PC-3 (cell line): ENCODE results near the gene AKR7A2. TPM values are rescaled to one million over a fixed set of nuclear protein-coding genes. Genes with fewer than 3 reads are reported as not detected.

Experiments
- ATAC-seq: fragments of 200-7000 bp; cut with Tn5 transposase; 2 replicates; pipeline ENCODE4 v1.9.1; 2020; ENCODE audit warnings: mild to moderate bottlenecking, moderate library complexity
- BruUV-seq: library from RNA; stranded (reverse); fragments of 400-500 nt; replicated peaks from 2 replicates; lab custom pipeline; 2021; lab: Mats Ljungman, UMichigan
- CTCF ChIA-PET: fragments of 300-600 bp; sonication (Branson Sonifier 250); formaldehyde crosslinking; loops from one replicate; lab custom pipeline; 2022; ENCODE audit warnings: antibody characterized with exemption; lab: Charles Lee
- POLR2A ChIA-PET: fragments of 300-600 bp; sonication (Branson Sonifier 250); formaldehyde crosslinking; loops from one replicate; lab custom pipeline; 2022; ENCODE audit warnings: antibody characterized with exemption; ENCODE audit not compliant: unreplicated experiment; lab: Charles Lee
- DNase-seq: peaks from one replicate; pipeline ENCODE4 v3.0.0-alpha.2; 2015
- H2AFZ ChIP-seq: fragments of 300-600 bp; sonication (generic); 2 replicates; pipeline ENCODE4 v1.6.0; 2016; ENCODE audit warnings: antibody characterized with exemption, low read length
- H3F3A ChIP-seq: fragments of 300-600 bp; sonication (generic); one replicate; pipeline ENCODE4 v1.6.0; 2017; ENCODE audit warnings: antibody characterized with exemption, low read length, control low read depth, mild to moderate bottlenecking; ENCODE audit not compliant: unreplicated experiment
- H3K27ac ChIP-seq: fragments of 300-600 bp; sonication (generic); 2 replicates; pipeline ENCODE4 v1.5.1; 2016; ENCODE audit warnings: mild to moderate bottlenecking, low read length
- H3K27me3 ChIP-seq: fragments of 300-600 bp; sonication (generic); 2 replicates; pipeline ENCODE4 v1.6.1; 2016; ENCODE audit warnings: low read length, mixed read lengths
- H3K36me3 ChIP-seq: fragments of 300-600 bp; sonication (generic); 2 replicates; pipeline ENCODE4 v1.6.1; 2016; ENCODE audit warnings: low read depth, mixed run types, low read length, mixed read lengths
- H3K4me1 ChIP-seq: fragments of 300-600 bp; sonication (generic); 2 replicates; pipeline ENCODE4 v1.5.1; 2016; ENCODE audit warnings: low read length; ENCODE audit not compliant: insufficient read depth
- H3K4me2 ChIP-seq: fragments of 300-600 bp; sonication (generic); 2 replicates; pipeline ENCODE4 v1.6.0; 2016; ENCODE audit warnings: low read length
- H3K4me3 ChIP-seq: fragments of 300-600 bp; sonication (generic); 2 replicates; pipeline ENCODE4 v1.5.1; 2016; ENCODE audit warnings: mild to moderate bottlenecking, low read length, mixed read lengths
- H3K79me2 ChIP-seq: fragments of 300-600 bp; sonication (generic); 2 replicates; pipeline ENCODE4 v1.6.1; 2017; ENCODE audit warnings: low read length, mixed read lengths
- H3K9ac ChIP-seq: fragments of 300-600 bp; sonication (generic); 2 replicates; pipeline ENCODE4 v1.6.0; 2016; ENCODE audit warnings: mild to moderate bottlenecking, low read length
- H3K9me2 ChIP-seq: fragments of 300-600 bp; sonication (generic); replicated peaks from 2 replicates; pipeline ENCODE4 v1.6.1; 2016; ENCODE audit warnings: mixed run types, low read length, mixed read lengths
- H3K9me3 ChIP-seq: fragments of 300-600 bp; sonication (generic); 2 replicates; pipeline ENCODE4 v1.6.1; 2016; ENCODE audit warnings: low read length, mixed read lengths
- H4K20me1 ChIP-seq: fragments of 300-600 bp; sonication (generic); 2 replicates; pipeline ENCODE4 v1.6.1; 2016; ENCODE audit warnings: low read length, mixed read lengths
- CTCF ChIP-seq: fragments of 300-600 bp; sonication (generic); conservative IDR thresholded peaks from 2 replicates; pipeline ENCODE4 v1.5.1; 2017; ENCODE audit warnings: antibody characterized with exemption, low read depth, mild to moderate bottlenecking, low read length
- EZH2 ChIP-seq: fragments of 300-600 bp; sonication (generic); IDR thresholded peaks from one replicate; pipeline ENCODE4 v1.6.1; 2017; ENCODE audit warnings: antibody characterized with exemption, mild to moderate bottlenecking, low read length; ENCODE audit not compliant: unreplicated experiment
- EZH2phosphoT487 ChIP-seq: fragments of 300-600 bp; sonication (generic); IDR thresholded peaks from 2 replicates; pipeline ENCODE4 v1.6.1; 2018; ENCODE audit warnings: mild to moderate bottlenecking, antibody characterized with exemption, low read length, borderline replicate concordance
- intact Hi-C: fragments of 100-400 bp; cut with micrococcal nuclease; formaldehyde crosslinking; loops from 2 replicates; pipeline ENCODE4 v1.9.0; 2023
- total RNA-seq: library from RNA; depleted of rRNA; stranded (reverse); fragments of >200 nt; gene quantifications from 2 replicates; pipeline ENCODE4 v1.2.3, GENCODE V29; 2014

AKR7A2 gene
- total RNA-seq, 1 experiment from 2014 or later = 63.3 TPM

GRCh38 chr1:19317126-19317910, 5.4 kb upstream of the AKR7A2 start:
- Histone ChIP-seq H3K79me2 (peaks cover 23% of the 10 kb centered on the region), H2AFZ (no peak overlapping the region), H3K36me3 (no peaks in the 10 kb centered on the region; the same call in 1 of the 2 replicates), H3K9ac (no peak overlapping the region), H3K27me3 (no peaks in the 10 kb centered on the region), H3K9me3 (no peaks in the 10 kb centered on the region), H3K27ac (no peak overlapping the region), H3K4me1 (peaks cover 34% of the 10 kb centered on the region), H4K20me1 (no peaks in the 10 kb centered on the region), H3K4me3 (no peak overlapping the region), H3K9me2 (no peaks in the 10 kb centered on the region), H3K4me2 (no peak overlapping the region), H3F3A (no peaks in the 10 kb centered on the region)
- DNase-seq (no peak), ATAC-seq (no peak)
- intact Hi-C loops = no loop called here
- no peak for TF ChIP-seq EZH2phosphoT487
- TF ChIP-seq CTCF = no peak
- no peak for TF ChIP-seq EZH2
- POLR2A ChIA-PET = no interaction called here
- CTCF ChIA-PET = interaction anchor here (0.6 to 0.7 kb wide), 2 partner anchors 325 to 401 kb away, joined by 3 to 4 read pairs; no protein-coding TSS in a partner anchor
- no TSS peak for BruUV-seq

GRCh38 chr1:19315378-19316198, 3.6 kb upstream of the AKR7A2 start:
- H3K4me1 ChIP-seq = peaks cover 44% of the 10 kb centered on the region
- CTCF ChIA-PET = no interaction called here
- H3K27ac ChIP-seq = peak overlapping the region; percentile 28
- H3F3A ChIP-seq = no peaks in the 10 kb centered on the region
- H3K4me2 ChIP-seq = peak overlapping the region; percentile 51
- no TSS peak for BruUV-seq
- H4K20me1 ChIP-seq = no peaks in the 10 kb centered on the region
- H3K9ac ChIP-seq = no peak overlapping the region
- H3K9me2 ChIP-seq = no peaks in the 10 kb centered on the region
- ATAC-seq (peak; percentile 5; the same call in 1 of the 2 replicates), DNase-seq (peak; percentile 48)
- POLR2A ChIA-PET = no interaction called here
- H2AFZ ChIP-seq = no peak overlapping the region
- no peak for TF ChIP-seq EZH2
- H3K27me3 ChIP-seq = no peaks in the 10 kb centered on the region
- intact Hi-C loops = no loop called here
- no peaks in the 10 kb centered on the region; the same call in 1 of the 2 replicates for H3K36me3 ChIP-seq
- no peaks in the 10 kb centered on the region for H3K9me3 ChIP-seq
- no peak overlapping the region for H3K4me3 ChIP-seq
- H3K79me2 ChIP-seq = peaks cover 37% of the 10 kb centered on the region

GRCh38 chr1:19313961-19314882, 2.3 kb upstream of the AKR7A2 start:
- Histone ChIP-seq H3K4me3 (no peak overlapping the region), H3K9me3 (no peaks in the 10 kb centered on the region), H3K9me2 (no peaks in the 10 kb centered on the region), H4K20me1 (no peaks in the 10 kb centered on the region), H3K4me2 (peak overlapping the region; percentile 93), H3K36me3 (no peaks in the 10 kb centered on the region; the same call in 1 of the 2 replicates), H3K79me2 (peaks cover 50% of the 10 kb centered on the region), H2AFZ (no peak overlapping the region), H3K4me1 (peaks cover 46% of the 10 kb centered on the region), H3K27me3 (no peaks in the 10 kb centered on the region), H3K9ac (no peak overlapping the region), H3K27ac (peak overlapping the region; percentile 4; the same call in 1 of the 2 replicates), H3F3A (no peaks in the 10 kb centered on the region)
- BruUV-seq = no TSS peak
- ATAC-seq (no peak), DNase-seq (no peak)
- ChIA-PET CTCF (no interaction called here), POLR2A (no interaction called here)
- intact Hi-C loops = no loop called here
- TF ChIP-seq EZH2 (no peak), CTCF (no peak), EZH2phosphoT487 (no peak)
